Breast epithelium (tissue), 3 donors: Measurements from ENCODE around the gene B3GALT6.

Experiments used
- CTCF ChIP-seq, 3 donors: fragments of 450-650 bp; IDR thresholded peaks; one replicate each; pipeline ENCODE4 v1.5.1; 2016 to 2017; ENCODE audit warnings: antibody characterized with exemption in 3 of 3, mild to moderate bottlenecking in 3 of 3, moderate library complexity in 3 of 3
- POLR2AphosphoS5 ChIP-seq, 3 donors: sonication (generic); formaldehyde crosslinking; IDR thresholded peaks; one replicate each; pipeline ENCODE4 v1.6.1; 2017; ENCODE audit warnings: antibody characterized with exemption in 3 of 3

DNA sequence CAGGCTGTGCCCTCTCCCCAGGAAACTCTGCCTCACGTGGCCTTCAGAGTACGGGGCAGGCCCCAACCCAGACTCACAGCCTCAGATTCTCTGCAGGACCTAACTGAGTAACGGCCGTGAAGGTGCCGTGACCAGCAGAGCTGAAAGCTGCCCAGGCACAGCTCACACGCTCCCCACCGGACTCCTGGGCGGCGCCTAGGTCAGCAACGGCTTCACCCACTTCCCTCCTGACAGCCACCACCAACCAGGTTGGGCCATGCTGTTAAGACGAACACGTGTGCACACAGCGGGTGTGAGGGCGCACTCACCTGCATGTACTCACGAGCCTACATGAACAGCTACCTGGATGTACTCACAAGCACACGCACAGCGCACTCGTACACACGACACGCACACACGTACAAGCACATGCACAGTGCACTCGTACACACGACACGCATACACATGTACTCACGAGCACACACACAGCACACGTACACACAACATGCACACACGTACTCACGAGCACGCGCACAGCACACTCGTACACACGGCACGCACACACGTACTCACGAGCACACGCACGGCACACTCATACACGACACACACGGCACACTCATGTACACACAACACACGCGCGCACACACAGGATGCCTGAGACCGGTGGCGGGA, 9.3 kb upstream of the B3GALT6 start:
- TF ChIP-seq POLR2AphosphoS5 (IDR thresholded peaks at IDR 0.05) (no peak), CTCF (IDR thresholded peaks at IDR 0.05) (no peak)
